ENCODE data around the gene RFWD3.

DNA sequence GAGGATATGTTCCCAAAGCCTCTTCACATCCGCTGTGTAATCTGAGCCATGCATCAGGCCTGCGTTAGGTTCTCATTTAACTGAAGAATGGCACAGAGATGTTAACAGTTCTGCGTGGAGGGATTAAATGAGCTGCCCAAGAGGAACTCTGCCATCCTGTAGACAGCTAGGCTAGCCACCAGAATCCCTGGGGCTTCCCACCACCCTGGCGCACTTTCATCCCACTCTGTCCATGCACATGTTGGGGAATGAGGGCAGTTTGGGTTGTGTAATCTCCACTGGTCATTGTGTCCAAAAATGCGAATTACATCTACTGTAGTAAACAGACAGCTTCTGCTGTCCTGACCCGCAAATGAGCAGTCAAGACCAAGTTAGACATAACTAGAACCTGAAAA, 58.7 kb downstream of the RFWD3 start:
- TF ChIP-seq YY1 (IDR thresholded peaks at IDR 0.05; ENCODE audit: insufficient read depth, insufficient read length) = no peak
- no peak for TF ChIP-seq ZNF274 (IDR thresholded peaks at IDR 0.05; ENCODE audit: low read depth, low read length)
